ENCODE data around the gene ZDHHC9. TPM values are rescaled to one million over a fixed set of nuclear protein-coding genes. Genes with fewer than 3 reads are reported as not detected.

Gene ZDHHC9
- total and polyA plus RNA-seq, 8 donors, result 34.3 to 89.2 (median 38.4) TPM

GRCh38 chrX:129782706-129783105 lies 61.0 kb downstream of the ZDHHC9 start:
- peak overlapping the region in 1 of 2 donors; percentile 56 for H3K4me3 ChIP-seq
- intact Hi-C loops (cut with DNase I), result no loop called here
- H3K27ac ChIP-seq, result peak overlapping the region in 1 of 2 donors; percentile 92
- peaks cover 0 to 18% of the 10 kb centered on the region in 2 donors for H3K4me1 ChIP-seq
- no peaks in the 10 kb centered on the region for H3K27me3 ChIP-seq
- no peak for DNase-seq
- no peaks in the 10 kb centered on the region for H3K36me3 ChIP-seq
- H3K9me3 ChIP-seq, result no peaks in the 10 kb centered on the region
- ATAC-seq, result no peak
- TF ChIP-seq CTCF (IDR thresholded peaks at IDR 0.05), result no peak

GRCh38 chrX:129781680-129782495 lies 61.8 kb downstream of the ZDHHC9 start:
- ATAC-seq (no peak), DNase-seq (no peak)
- Histone ChIP-seq H3K9me3 (no peaks in the 10 kb centered on the region), H3K27me3 (no peaks in the 10 kb centered on the region), H3K4me3 (peak overlapping the region in 1 of 2 donors; percentile 56), H3K36me3 (no peaks in the 10 kb centered on the region), H3K4me1 (peaks cover 0 to 24% of the 10 kb centered on the region in 2 donors), H3K27ac (peak overlapping the region in 1 of 2 donors; percentile 92)
- intact Hi-C loops (cut with DNase I), result no loop called here
- no peak for TF ChIP-seq CTCF (IDR thresholded peaks at IDR 0.05)

- peak overlapping the region; percentile 39 to 92 for H3K27ac ChIP-seq
- intact Hi-C loops (cut with DNase I), result no loop called here
- DNase-seq, result peak in 2 of 4 donors; percentile 75 to 88
- H3K9me3 ChIP-seq, result no peaks in the 10 kb centered on the region
- peak; percentile 53 for ATAC-seq
- H3K36me3 ChIP-seq, result no peaks in the 10 kb centered on the region
- no peaks in the 10 kb centered on the region for H3K27me3 ChIP-seq
- TF ChIP-seq CTCF (IDR thresholded peaks at IDR 0.05), result no peak
- H3K4me3 ChIP-seq, result peak overlapping the region in 1 of 2 donors; percentile 56
- H3K4me1 ChIP-seq, result peaks cover 0 to 27% of the 10 kb centered on the region in 2 donors
Measured at GRCh38 chrX:129781134-129781672, 62.5 kb downstream of the ZDHHC9 start.

- peak overlapping the region; percentile 4 to 56 for H3K4me3 ChIP-seq
- ATAC-seq, result no peak
Measured at GRCh38 chrX:129780441-129781105, 63.1 kb downstream of the ZDHHC9 start.

More at GRCh38 chrX:129780441-129781105, 63.1 kb downstream of the ZDHHC9 start:
- no peaks in the 10 kb centered on the region for H3K36me3 ChIP-seq
- H3K9me3 ChIP-seq, result no peaks in the 10 kb centered on the region
- no peaks in the 10 kb centered on the region for H3K27me3 ChIP-seq
- no peak for TF ChIP-seq CTCF (IDR thresholded peaks at IDR 0.05)
- no peak for DNase-seq
- intact Hi-C loops (cut with DNase I), result no loop called here
- H3K4me1 ChIP-seq, result peaks cover 0 to 27% of the 10 kb centered on the region in 2 donors
- peak overlapping the region; percentile 39 to 92 for H3K27ac ChIP-seq

All from left lung (tissue), 10 donors.